SK-N-SH (cell line): ENCODE measurements around the gene AHSP. TPM values are rescaled to one million over a fixed set of nuclear protein-coding genes. Genes with fewer than 3 reads are reported as not detected.

Source experiments
- CTCF ChIA-PET: fragments of 300-600, 350-600 bp; formaldehyde crosslinking; extraction: SDS; loops from one replicate; lab custom pipeline; 2021; lab: Yijun Ruan, JAX
- POLR2A ChIA-PET: fragments of 350-600 bp; sonication (Branson Sonifier 250); formaldehyde crosslinking; extraction: SDS; loops from one replicate; lab custom pipeline; 2020; ENCODE audit warnings: antibody characterized with exemption, inconsistent platforms; lab: Yijun Ruan, JAX
- DNase-seq: peaks from one replicate; pipeline ENCODE4 v3.0.0; 2012
- H2AFZ ChIP-seq: fragments of 200-600 bp; sonication (generic); 2 replicates; pipeline ENCODE4 v1.8.1; 2016; ENCODE audit warnings: antibody characterized with exemption, mild to moderate bottlenecking, low read depth
- H3F3A ChIP-seq: fragments of 200-600 bp; sonication (generic); replicated peaks from 2 replicates; pipeline ENCODE3; 2016; ENCODE audit warnings: antibody characterized with exemption, mild to moderate bottlenecking; ENCODE audit not compliant: insufficient read depth
- H3K27ac ChIP-seq, 2 experiments: fragments of 200-500 bp in 1 of 2; fragments of 200-600 bp in 1 of 2; sonication (Bioruptor generic) in 1 of 2; sonication (generic), shearing (Covaris generic) in 1 of 2; 2 replicates each; pipeline versions ENCODE4 v1.5.1 to v1.6.1; 2014 to 2016; ENCODE audit warnings: low read depth in 2 of 2, inconsistent platforms in 1 of 2, low read length in 1 of 2, mild to moderate bottlenecking in 1 of 2, mixed read lengths in 1 of 2
- H3K27me3 ChIP-seq: fragments of 200-600 bp; sonication (generic), shearing (Covaris generic); 2 replicates; pipeline ENCODE4 v1.6.1; 2016; ENCODE audit warnings: mixed run types; ENCODE audit not compliant: insufficient read depth
- H3K36me3 ChIP-seq, 2 experiments: fragments of 200-500 bp in 1 of 2; fragments of 200-600 bp in 1 of 2; sonication (Bioruptor generic) in 1 of 2; sonication (generic) in 1 of 2; replicated peaks in 1 of 2; 2 replicates each; pipeline versions ENCODE3 to v1.5.1; 2014 to 2016; ENCODE audit warnings: low read length in 1 of 2, mild to moderate bottlenecking in 1 of 2; ENCODE audit not compliant: insufficient read depth in 2 of 2, control insufficient read depth in 1 of 2
- H3K4me1 ChIP-seq, 2 experiments: fragments of 200-500 bp in 1 of 2; fragments of 200-600 bp in 1 of 2; sonication (Bioruptor generic) in 1 of 2; sonication (generic), shearing (Covaris generic) in 1 of 2; 2 replicates each; pipeline versions ENCODE4 v1.5.1 to v1.6.1; 2014 to 2016; ENCODE audit warnings: low read depth in 1 of 2, low read length in 1 of 2, mixed run types in 1 of 2; ENCODE audit not compliant: insufficient read depth in 2 of 2, control insufficient read depth in 1 of 2
- H3K4me2 ChIP-seq: fragments of 200-600 bp; sonication (generic), shearing (Covaris generic); 2 replicates; pipeline ENCODE4 v1.6.1; 2017; ENCODE audit warnings: mixed run types
- H3K4me3 ChIP-seq, 2 experiments: fragments of 200-500 bp in 1 of 2; fragments of 200-600 bp in 1 of 2; sonication (Bioruptor generic) in 1 of 2; sonication (generic), shearing (Covaris generic) in 1 of 2; 2 replicates each; pipeline versions ENCODE4 v1.5.1 to v1.8.1; 2014 to 2016; ENCODE audit warnings: low read depth in 2 of 2, inconsistent platforms in 1 of 2, low read length in 1 of 2, mild to moderate bottlenecking in 1 of 2, mixed read lengths in 1 of 2, moderate library complexity in 1 of 2
- H3K79me2 ChIP-seq: fragments of 200-600 bp; sonication (generic); 2 replicates; pipeline ENCODE4 v1.8.1; 2017; ENCODE audit warnings: mild to moderate bottlenecking; ENCODE audit not compliant: insufficient read depth
- H3K9ac ChIP-seq: fragments of 200-600 bp; sonication (generic); 2 replicates; pipeline ENCODE4 v1.6.1; 2017; ENCODE audit warnings: mixed run types
- H3K9me2 ChIP-seq: fragments of 200-600 bp; sonication (generic); 2 replicates; pipeline ENCODE4 v1.6.1; 2017; ENCODE audit warnings: mixed run types
- H3K9me3 ChIP-seq: fragments of 200-600 bp; sonication (generic); 2 replicates; pipeline ENCODE4 v1.6.1; 2017; ENCODE audit warnings: mixed run types, mild to moderate bottlenecking, moderate library complexity
- H4K20me1 ChIP-seq: fragments of 200-600 bp; sonication (generic); 2 replicates; pipeline ENCODE4 v1.6.1; 2017; ENCODE audit warnings: mild to moderate bottlenecking, mixed run types; ENCODE audit not compliant: insufficient read depth
- ELF1 ChIP-seq: IDR thresholded peaks from 2 replicates; pipeline ENCODE4 v1.4.0; 2012
- EZH2phosphoT487 ChIP-seq: fragments of 200-600 bp; sonication (generic); IDR thresholded peaks from 2 replicates; pipeline ENCODE4 v1.6.1; 2017; ENCODE audit warnings: low read depth, mixed run types, mild to moderate bottlenecking, antibody characterized with exemption, moderate library complexity, borderline replicate concordance
- FOSL2 ChIP-seq: IDR thresholded peaks from 2 replicates; pipeline ENCODE4 v1.4.0; 2012; ENCODE audit warnings: low read depth, mild to moderate bottlenecking, moderate library complexity, borderline replicate concordance
- FOXM1 ChIP-seq: IDR thresholded peaks from 2 replicates; pipeline ENCODE4 v1.4.0; 2012; ENCODE audit warnings: low read depth, mild to moderate bottlenecking
- GABPA ChIP-seq: IDR thresholded peaks from 2 replicates; pipeline ENCODE4 v1.4.0; 2012; ENCODE audit warnings: low read depth, mild to moderate bottlenecking
- GATA2 ChIP-seq: sonication (generic); formaldehyde crosslinking; IDR thresholded peaks from 2 replicates; pipeline ENCODE4 v1.5.0; 2020; ENCODE audit warnings: mild to moderate bottlenecking, missing genetic modification reagents
- IRF3 ChIP-seq: fragments of 150-350 bp; IDR thresholded peaks from 2 replicates; pipeline ENCODE4 v1.6.1; 2016; ENCODE audit warnings: mild to moderate bottlenecking, low read depth, low read length
- MAX ChIP-seq: IDR thresholded peaks from 2 replicates; pipeline ENCODE4 v1.4.0; 2012; ENCODE audit warnings: low read depth
- POLR2AphosphoS5 ChIP-seq: IDR thresholded peaks from 2 replicates; pipeline ENCODE4 v1.6.1; 2012; ENCODE audit warnings: low read depth, low read length
- SIN3A ChIP-seq: IDR thresholded peaks from 2 replicates; pipeline ENCODE4 v1.6.1; 2012; ENCODE audit warnings: low read depth, mild to moderate bottlenecking, low read length, moderate library complexity, borderline replicate concordance
- TAF1 ChIP-seq: IDR thresholded peaks from 2 replicates; pipeline ENCODE4 v1.6.1; 2012; ENCODE audit warnings: low read depth, mild to moderate bottlenecking, low read length, moderate library complexity, borderline replicate concordance
- USF1 ChIP-seq: IDR thresholded peaks from 2 replicates; pipeline ENCODE4 v1.4.0; 2012; ENCODE audit warnings: low read depth, borderline replicate concordance
- USF2 ChIP-seq: fragments of 150-350 bp; IDR thresholded peaks from 2 replicates; pipeline ENCODE4 v1.6.1; 2017; ENCODE audit warnings: antibody characterized with exemption, low read length, low read depth, borderline replicate concordance
- ZBTB33 ChIP-seq: IDR thresholded peaks from 2 replicates; pipeline ENCODE4 v1.4.0; 2012; ENCODE audit warnings: low read depth, borderline replicate concordance
- WGBS: methylation state at CpG from one replicate; pipeline ENCODE4 v1.1.6; 2017; ENCODE audit warnings: low lambda C conversion rate; 5-methylcytosine and 5-hydroxymethylcytosine counted together
- polyA plus RNA-seq, 3 experiments: library from polyadenylated mRNA; depleted of rRNA; stranded (reverse); fragments of >200 nt; gene quantifications; 2 replicates each; pipeline ENCODE4 v1.2.3, GENCODE V29; 2012
- TF ChIP-seq, protein P1 (sequence below): IDR thresholded peaks from 2 replicates; pipeline ENCODE4 v1.6.1; 2012; ENCODE audit warnings: mild to moderate bottlenecking, low read depth, low read length, moderate library complexity
- TF ChIP-seq, protein P2 (sequence below): fragments of 200-600 bp; sonication (generic); IDR thresholded peaks from 2 replicates; pipeline ENCODE4 v1.6.1; 2017; ENCODE audit warnings: antibody characterized with exemption, mild to moderate bottlenecking, moderate library complexity

Gene AHSP
- polyA plus RNA-seq, 1 of the 3 experiments (the other 2 are of a cell fraction), result not detected

- Histone ChIP-seq H3K79me2 (no peaks in the 10 kb centered on the region), H2AFZ (no peak overlapping the region), H3K9me2 (no peaks in the 10 kb centered on the region), H3K9ac (no peak overlapping the region), H3K4me1 (no peaks in the 10 kb centered on the region), H3K9me3 (no peaks in the 10 kb centered on the region), H3K27ac (no peak overlapping the region), H3K4me2 (no peak overlapping the region), H4K20me1 (no peaks in the 10 kb centered on the region), H3K36me3 (no peaks in the 10 kb centered on the region), H3K4me3 (no peak overlapping the region), H3F3A (no peaks in the 10 kb centered on the region), H3K27me3 (peaks cover 62% of the 10 kb centered on the region)
- POLR2A ChIA-PET, result interaction anchor here (1.2 kb wide), 1 partner anchor 22 kb away, joined by 5 read pairs; the partner anchor contains the start of gene RUSF1
- TF ChIP-seq MAX (no peak), POLR2AphosphoS5 (no peak), USF1 (no peak), GATA2 (CRISPR knock-in tag) (no peak), GABPA (no peak), SIN3A (no peak), FOXM1 (no peak), TAF1 (no peak), FOSL2 (no peak), IRF3 (no peak), EZH2phosphoT487 (no peak), USF2 (no peak), ZBTB33 (no peak), ELF1 (no peak)
- TF ChIP-seq, protein P1, sequence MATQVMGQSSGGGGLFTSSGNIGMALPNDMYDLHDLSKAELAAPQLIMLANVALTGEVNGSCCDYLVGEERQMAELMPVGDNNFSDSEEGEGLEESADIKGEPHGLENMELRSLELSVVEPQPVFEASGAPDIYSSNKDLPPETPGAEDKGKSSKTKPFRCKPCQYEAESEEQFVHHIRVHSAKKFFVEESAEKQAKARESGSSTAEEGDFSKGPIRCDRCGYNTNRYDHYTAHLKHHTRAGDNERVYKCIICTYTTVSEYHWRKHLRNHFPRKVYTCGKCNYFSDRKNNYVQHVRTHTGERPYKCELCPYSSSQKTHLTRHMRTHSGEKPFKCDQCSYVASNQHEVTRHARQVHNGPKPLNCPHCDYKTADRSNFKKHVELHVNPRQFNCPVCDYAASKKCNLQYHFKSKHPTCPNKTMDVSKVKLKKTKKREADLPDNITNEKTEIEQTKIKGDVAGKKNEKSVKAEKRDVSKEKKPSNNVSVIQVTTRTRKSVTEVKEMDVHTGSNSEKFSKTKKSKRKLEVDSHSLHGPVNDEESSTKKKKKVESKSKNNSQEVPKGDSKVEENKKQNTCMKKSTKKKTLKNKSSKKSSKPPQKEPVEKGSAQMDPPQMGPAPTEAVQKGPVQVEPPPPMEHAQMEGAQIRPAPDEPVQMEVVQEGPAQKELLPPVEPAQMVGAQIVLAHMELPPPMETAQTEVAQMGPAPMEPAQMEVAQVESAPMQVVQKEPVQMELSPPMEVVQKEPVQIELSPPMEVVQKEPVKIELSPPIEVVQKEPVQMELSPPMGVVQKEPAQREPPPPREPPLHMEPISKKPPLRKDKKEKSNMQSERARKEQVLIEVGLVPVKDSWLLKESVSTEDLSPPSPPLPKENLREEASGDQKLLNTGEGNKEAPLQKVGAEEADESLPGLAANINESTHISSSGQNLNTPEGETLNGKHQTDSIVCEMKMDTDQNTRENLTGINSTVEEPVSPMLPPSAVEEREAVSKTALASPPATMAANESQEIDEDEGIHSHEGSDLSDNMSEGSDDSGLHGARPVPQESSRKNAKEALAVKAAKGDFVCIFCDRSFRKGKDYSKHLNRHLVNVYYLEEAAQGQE, result no peak
- TF ChIP-seq, protein P2, sequence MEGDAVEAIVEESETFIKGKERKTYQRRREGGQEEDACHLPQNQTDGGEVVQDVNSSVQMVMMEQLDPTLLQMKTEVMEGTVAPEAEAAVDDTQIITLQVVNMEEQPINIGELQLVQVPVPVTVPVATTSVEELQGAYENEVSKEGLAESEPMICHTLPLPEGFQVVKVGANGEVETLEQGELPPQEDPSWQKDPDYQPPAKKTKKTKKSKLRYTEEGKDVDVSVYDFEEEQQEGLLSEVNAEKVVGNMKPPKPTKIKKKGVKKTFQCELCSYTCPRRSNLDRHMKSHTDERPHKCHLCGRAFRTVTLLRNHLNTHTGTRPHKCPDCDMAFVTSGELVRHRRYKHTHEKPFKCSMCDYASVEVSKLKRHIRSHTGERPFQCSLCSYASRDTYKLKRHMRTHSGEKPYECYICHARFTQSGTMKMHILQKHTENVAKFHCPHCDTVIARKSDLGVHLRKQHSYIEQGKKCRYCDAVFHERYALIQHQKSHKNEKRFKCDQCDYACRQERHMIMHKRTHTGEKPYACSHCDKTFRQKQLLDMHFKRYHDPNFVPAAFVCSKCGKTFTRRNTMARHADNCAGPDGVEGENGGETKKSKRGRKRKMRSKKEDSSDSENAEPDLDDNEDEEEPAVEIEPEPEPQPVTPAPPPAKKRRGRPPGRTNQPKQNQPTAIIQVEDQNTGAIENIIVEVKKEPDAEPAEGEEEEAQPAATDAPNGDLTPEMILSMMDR, result no peak
- 35% methylated on average over 5 of the region's 5 CpGs for WGBS
- CTCF ChIA-PET, result no interaction called here
- DNase-seq, result no peak
Observed at GRCh38 chr16:31530405-31530804, 2.7 kb downstream of the AHSP start.
